Stimulated activated naive CD4-positive, alpha-beta T cell treated with Interleukin-2 at 50 U/mL for 16 hours (primary cell): ENCODE measurements around the gene COBL.

Experiments used
- DNase-seq: peaks from one replicate; lab custom pipeline; 2025; lab: John Stamatoyannopoulos, UW

The COBL gene

DNA sequence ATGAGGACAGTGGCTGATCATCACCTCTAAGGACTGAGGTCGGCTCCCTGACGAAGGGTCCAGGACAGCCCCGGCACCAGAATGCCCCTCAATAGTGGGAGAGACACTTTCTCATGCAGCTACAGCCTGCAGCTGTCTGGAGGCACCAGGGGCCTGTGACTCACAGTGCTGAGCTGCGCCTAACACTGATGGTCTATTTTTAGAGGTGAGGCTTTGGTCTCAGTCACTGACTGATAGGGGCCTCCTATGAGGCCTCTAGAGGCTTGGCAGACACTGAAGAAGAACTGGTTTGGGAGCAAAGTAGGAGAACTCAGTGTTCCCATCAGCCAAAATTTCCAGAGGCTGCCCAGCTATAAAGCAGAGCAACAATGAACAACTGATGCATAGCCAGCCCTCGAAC, 130.1 kb downstream of the COBL start:
- DNase-seq = no peak

DNA sequence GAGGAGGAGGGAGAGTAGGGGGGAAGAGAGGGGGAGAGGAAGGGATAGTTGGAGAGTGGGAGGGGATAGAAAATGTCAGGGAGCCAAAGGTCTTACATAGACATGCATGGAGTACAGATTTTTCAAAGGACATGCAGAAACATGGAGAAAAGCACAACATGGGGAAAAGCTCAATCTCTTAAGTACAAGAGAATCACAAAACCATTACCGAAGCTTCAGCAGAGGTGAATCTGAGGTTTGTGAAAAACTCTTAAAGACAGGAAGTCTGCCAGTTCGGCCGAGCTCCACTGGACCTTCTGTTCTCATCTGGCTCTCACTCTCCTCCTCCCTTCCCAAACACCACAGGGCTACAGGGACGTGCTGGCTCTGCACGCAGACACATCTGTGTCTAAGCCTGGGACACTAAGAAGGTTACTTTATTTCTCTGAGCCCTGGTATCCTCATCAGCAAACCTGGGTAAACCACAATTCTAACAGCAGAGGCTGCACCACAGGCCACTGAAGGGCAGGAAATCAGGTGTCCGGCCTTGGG, 133.9 kb downstream of the COBL start:
- DNase-seq = no peak

DNA sequence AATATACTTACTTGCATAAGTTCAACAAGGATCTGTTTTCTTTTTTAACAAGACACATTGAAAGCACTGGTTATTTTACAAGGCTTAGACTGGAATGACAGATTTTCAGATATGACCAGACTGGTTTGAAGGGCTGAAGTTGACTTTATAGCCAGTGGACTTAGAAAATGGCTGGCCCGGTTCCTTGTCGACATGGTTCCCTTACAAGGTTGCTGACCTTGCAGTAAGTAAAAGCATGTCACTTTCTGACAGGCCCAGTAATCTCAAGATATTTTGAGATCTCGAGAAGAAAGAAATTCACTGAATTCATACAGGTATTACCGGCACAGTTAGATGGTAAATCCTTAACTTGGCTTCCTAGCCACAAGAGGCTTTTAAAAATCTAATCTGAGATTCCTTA, 136.5 kb downstream of the COBL start:
- DNase-seq = no peak

DNA sequence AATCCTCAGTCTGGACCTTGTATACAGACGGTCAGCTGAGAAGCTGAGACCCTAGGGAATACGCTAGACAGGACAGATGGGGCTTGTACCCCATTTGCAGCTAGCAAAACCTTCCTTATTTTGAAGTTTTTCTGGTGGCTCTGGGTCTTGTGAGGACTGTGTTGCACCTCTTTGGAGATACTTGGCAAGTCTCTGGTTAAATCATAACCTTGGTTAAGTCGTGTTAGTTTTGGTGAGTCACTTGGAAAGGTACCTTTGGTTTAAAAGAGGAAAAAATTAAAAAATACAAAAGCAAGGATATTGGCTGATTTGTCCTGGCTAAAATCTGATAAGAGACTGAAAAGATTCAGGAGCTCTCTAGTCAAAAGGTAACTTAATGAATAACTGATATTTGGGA, 140.6 kb downstream of the COBL start:
- DNase-seq = no peak

DNA sequence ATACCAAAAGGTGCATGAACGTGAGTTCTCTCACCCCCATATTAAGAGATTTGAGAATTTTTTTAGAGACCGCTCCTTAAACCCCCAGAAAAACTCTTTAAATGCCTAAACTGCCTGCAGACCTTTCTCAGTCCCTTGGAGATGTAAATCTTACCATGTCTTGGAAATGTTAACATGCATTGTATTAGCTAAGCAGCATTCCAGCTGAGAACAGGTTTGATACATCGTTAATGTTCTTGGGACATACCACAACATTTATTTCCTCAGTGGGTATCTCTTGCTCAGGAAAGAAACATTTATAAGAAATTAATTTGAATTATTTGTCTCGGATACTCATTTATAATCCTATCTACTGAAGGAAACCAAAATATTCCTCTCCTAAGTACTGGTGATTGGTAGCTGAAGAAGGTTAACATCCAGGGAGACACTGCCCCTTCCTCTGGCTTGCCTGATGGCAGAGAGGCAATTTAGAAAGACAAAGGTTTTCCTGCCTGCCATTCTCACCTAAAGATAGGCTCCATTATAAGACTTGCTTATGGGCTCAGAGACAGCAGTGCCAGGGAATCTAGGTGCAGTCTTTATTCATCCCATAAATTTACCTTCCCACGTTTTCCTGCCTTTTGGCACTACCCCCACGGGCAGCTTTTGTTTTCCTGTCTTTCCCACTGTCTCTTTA, 141.2 kb downstream of the COBL start:
- no peak for DNase-seq

DNA sequence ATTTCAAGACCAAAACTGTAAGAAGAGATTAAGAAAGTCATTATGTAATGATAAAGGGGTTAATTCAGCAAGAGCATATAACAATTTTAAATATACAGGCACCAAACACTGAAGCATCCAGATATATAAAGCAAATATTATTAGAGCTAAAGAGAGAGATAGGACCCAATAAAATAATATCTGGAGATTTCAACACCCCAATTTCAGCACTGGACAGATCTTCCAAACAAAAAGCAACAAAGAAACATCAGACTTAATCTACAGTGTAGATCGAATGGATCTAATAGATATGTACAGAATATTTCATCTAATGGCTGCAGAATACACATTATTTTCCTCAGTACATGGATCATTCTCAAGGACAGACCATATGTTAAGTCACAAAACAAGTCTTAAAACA, 151.3 kb downstream of the COBL start:
- no peak for DNase-seq

DNA sequence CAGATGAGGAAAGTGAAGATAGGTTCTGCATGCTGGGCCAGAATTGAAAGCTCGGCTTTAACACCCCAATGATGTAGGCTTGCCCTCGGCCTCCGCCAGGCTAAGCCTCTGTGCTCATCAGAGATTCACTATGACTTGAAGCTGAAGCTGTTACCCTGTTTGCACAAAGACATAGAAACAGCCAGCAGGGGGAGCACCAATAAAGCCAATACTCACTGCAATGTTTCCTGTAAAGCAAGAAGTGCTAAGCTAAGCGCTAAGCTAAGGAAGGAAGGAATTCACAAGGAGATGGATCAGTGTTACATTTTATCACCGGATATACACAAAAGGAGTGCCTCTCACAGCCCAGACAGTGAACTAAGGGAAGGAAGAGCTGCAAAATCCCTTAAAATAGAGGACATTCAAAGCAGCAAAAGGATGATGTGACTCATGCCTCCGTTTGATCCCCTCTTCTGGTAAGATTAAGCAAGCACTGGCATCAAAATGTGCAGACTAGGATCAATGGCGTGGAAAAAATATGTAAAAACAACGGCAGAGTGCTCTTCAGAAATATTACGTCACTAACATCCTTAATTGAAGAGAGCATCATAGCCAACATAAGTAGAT, 153.8 kb downstream of the COBL start:
- peak; percentile 51 for DNase-seq

DNA sequence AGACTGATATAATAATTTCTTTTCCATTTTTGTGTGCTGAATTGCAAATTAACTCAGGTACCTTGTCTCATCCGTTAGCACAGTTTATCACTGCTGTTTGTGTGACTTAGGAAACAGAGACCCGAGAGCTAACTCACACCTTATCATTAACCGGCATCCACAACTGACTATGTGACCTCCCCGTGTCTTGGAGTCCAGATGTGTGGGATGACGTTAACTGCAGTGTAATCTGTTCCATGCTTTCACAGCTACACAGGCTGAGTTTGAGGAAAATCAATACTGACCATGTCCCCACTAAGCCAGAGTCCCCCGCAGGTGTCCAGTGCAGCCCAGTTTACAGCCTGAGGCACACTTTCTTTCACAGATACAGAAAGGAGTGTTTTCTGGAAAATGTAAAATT, 154.7 kb downstream of the COBL start:
- no peak for DNase-seq

DNA sequence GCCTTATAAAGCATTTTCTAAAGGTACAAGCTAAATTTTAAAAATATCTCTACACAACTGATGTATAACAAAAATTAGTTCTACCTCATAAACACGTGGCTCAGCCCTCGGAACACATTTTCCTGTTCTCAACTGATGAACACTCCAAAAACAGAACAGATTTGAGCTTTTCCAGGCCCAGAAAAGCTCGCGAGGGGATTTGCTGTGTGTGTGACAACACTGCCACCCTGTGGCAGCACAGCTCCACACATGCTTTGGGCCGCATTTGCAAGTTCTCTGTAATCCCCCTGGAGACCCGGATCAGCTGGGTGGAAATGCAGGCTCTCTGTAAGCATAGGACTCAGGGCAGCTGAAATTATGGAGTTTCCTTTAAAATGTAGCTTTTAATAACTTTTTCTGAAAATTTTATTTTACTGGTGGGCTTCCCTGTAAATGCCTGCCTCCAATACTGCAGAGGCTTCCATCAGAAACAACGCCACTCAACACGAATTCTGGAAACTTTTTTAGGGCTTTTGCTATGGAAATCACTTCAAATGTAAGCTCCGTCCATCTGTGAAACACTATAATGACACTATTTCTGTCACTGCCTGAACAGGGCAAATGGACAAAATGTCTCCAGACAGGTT, 155.5 kb downstream of the COBL start:
- peak; percentile 13 for DNase-seq

DNA sequence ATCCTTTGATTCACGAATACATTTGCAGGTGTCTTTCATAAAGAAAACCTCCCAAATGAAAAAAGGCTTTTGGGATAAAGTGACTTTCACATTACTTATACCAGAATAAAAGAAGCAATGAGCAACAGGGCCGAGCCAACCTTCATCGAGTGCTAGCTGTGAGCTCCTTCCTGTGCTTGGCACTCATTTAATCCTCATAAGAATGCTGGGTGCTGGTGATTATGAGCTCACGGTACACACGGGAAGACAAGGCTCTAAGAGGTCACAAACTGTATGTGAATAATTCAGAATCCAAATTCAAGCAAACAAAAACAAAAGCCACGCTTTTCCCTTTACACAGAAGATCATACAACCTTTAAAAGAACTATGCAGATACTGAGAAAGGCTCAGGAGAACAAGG, 156.2 kb downstream of the COBL start:
- DNase-seq = no peak

DNA sequence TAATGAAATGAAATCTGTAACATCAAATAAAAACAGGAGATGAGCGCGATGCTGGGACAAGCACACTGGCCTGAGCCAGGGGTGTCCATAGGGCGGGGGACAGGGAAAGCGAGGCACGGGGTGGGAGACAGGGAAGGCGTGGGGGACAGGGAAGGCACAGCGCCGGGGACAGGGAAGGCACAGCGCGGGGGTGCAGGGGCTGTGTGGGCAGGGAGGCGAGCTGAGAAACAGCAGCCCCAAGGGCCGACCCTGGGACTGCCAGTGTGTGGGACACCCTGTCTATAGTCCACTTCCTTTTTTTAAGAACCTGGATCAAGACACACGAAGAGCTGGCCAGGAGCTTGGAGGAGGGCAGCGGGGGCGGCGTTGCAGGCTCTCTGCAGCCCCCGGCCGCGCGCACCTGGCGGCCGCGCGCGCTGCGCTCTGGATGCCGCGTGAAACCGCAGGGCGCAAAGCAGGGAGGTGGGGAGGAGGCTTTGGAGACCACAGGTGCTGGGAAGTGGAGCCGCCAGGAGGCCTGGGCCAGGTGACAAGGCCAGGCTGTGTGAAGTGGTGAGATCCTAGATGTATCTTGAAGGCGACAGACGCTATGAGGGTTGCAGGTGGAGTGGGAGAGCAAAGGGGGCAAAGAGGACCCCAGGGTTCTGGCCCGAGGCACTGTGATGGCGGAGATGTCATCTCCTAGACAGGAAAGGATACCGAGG, 157.7 kb downstream of the COBL start:
- DNase-seq = no peak

DNA sequence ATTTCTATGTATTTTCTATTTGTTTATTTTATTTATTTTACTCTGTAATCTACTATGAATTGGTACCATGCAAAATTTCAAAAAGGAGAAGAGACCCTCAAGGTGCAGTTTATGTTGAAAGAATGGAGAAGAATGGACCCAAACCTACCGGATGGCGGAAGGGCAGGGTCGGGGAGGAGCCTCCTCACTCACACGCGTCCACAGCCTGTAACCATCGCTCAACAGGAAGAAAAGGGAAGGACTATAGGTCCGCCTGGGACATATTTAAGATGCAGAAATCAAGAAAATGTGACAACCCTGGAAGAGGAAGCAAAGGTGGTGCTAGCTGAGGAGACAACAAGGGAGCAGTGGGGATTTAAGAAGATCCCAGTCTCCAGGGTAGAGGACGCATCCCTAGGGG, 158.4 kb downstream of the COBL start:
- DNase-seq = no peak

DNA sequence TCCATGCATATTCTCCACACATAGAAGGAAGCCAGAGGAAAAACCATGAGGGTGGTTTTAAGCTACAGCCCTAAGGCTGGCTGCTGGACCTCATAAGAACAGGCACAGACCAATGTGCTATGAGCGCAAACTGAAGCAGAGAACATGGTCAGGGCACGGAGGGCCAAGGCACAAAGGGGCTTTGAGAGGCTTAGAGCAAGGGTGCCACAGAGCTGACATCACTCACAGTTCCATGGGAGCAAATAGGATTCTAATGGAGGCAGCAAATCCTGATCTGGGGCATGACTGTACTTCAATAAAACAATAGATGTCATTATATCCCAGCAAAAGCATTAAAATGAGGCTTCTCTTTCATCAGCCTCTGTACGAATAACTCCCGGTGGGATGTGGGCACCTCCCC, 162.4 kb downstream of the COBL start:
- DNase-seq = no peak

DNA sequence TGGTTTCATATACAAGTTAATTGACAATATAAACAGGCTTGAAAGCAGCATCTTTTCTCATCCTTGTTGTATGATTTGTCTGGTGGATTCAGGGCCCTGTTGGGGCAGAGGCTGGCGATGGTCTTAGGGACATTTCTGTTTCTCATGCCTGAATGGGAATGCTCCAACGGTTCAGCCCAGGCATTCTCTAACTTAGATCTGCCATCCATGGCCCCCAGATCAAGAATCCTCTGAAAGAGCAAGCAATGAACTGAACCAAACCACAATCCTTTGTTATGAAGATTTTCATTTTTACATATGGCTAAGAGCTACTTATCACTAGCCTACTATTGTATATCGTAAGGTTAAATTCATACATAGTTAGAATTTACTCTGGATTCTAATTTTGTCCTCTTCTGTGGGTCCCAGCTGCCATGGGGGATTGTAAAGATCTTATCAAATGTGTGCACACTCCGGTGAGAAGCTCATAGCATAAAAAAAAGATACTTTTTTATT, 163.9 kb downstream of the COBL start:
- no peak for DNase-seq

DNA sequence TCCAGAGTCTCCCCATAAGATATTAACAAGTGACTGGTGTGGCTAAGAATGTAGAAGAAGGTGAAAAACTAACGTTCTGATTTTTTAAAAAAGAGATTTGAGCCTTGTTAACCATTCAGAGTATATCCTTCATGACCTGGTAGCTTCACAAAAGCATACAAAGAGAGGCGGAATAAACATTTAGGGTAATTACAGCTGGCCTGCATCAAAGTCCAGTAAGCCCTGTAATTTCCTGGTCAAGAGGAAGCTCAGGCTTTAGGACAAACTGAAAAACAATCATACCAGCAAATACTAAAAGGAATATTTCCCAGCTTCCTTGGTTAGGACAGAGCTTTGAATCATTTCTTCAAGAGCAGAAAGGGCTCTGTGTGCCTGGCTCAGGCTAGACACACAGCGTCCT, 165.2 kb downstream of the COBL start:
- DNase-seq = no peak

DNA sequence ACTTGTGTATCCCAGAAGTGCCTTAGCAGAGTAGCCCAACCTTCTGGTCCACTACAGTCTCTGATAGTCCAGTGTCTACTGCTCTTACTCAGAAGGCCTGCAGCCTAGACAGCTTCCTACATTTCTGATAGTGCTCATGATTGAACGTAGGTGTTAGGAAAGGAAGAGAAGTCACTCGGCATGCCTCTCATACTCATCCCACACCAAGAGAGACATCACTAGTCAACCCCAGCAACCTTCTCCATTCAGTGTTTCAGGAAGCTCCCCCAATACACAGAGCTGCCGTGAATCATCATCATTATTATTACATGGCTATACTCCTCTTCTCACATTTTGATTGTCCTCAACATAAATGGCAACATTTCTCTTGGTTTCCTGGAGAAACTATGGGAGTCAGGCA, 166.4 kb downstream of the COBL start:
- DNase-seq = no peak

DNA sequence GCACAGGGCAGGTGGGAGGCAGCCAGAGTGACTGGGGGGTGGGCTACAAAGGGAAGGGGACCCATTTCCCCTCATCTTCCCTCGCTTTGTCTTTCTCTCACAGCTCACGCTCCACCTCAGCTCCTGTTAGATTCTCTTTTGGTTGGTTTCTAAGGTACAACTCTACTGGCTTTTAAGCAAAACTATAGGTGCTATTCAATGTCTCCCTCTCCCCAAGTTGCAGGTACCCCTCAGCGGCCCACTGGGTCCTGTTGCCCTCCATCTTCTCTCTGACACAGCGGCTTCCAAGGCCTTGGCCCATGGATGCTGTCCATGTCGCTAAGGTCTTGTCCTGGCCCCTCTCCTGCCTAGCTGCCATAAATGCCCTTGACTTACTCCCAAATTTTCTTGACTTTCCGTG, 168.4 kb downstream of the COBL start:
- DNase-seq = no peak

DNA sequence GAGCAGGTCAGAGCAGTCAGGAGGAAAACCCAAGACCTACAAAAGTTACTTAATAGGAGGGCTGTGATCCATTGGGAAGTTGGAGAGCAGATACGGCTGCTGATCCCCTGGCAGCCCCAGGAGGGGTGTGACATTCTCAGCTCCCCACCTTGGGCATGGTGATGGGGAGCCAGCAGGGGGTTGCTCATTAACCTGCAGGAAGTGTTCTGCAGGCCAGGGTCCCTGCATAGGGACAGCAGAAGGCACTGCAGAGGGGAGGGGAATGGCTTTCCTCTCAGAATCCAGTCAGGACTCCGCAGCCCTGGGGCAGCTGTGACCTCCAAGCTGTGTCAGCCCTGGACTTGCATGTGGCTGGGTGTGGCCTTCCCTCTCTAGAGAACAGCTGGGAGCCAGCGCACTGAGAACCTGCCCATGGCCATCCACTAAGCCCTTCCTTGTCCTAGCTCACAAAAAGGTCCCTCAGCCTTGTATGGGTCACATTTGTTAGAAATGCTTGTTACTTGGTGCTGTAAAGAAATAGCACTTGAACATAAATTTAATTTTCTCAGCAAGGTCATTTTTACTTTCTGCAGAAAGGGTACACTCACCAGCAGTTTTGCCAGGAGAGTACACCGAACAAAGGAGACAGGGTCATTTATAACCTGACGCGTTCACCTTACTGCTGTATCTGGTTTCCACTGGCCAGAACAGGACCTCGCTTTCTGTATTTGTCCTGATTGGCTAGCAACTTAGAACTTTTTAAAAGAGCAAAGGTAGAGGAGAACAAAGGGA, 169.6 kb downstream of the COBL start:
- DNase-seq = no peak

DNA sequence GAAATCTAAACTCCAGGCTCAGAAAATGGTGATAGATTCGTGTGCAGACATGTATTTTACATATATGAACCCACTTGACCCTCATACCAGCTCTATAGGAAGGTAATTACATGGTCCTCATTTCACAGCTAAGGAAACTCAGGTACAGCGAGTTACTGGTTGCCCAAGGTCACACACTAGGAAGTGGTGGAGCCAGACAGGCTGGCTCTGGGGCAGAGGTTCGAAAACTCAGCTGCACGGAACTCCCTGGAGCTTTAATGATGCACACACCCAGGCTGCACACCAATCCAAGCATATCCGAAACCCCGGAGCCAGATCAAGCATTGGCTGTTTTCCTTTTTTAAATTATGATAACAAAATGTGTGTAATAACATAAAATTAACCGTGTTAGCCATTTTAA, 172.4 kb downstream of the COBL start:
- no peak for DNase-seq

DNA sequence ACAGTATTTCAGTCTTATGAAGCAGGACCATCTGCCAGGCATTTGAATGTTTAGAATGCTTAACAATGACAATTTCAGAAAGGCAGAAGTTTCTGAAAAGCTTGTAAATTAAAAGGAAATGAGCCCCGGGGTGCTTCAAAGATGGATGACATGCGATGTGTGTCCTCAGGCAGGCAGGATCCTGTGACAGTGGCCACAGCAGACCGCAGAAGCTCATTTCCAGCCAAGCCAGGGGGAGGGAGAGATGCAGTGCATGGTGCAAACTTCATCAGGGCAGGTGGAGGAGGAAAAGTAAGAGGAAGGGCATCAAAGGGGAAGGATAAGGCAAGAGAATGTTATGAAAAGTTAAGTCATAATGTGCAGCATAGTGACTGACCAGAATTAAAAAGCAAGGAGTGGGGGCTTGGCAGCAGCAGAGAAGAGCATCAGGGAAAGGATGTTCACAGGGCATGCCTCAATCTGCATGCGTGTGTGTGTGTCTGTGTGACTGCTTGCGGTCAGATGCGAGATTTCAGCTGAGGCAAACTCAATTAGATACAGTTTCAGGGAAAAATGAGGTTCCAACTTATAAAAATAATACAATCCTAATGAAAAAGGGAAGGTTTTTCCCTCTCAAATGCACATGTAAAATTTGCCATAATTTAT, 173.7 kb downstream of the COBL start:
- no peak for DNase-seq

DNA sequence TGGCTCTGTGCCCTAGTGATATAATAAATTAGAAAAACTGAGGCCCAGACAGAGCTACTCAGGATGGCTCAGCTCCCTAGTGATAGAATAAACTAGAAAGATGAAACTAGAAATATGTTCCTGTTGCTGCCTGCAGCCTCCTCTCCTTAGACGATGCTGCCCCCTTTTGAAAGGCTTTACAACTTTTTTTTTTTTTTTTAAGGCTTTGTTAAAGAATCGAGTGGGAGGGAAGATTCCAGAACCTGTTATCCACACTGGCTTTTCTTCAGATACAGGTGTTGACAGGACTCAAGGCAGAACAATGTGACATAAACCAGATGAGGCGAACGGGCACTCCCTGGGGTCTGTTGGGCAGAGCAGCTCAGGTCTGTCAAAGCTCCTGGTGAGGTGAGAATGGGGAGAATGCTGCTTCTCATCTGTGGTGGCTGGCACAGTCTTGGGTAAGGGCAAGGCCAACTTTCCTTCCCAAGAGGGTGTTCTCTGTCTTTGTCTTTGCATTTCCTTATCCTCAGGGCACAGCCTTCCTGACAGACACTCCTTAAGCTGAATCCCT, 175.1 kb downstream of the COBL start:
- DNase-seq = no peak
